ENCODE data around the gene FN3K.
A peak's percentile ranks its signal among the peaks of the same experiment; 100 is the strongest.

FN3K gene

GRCh38 chr17:82751571-82752370 is 16.4 kb downstream of the FN3K start, which contains the start of gene TBCD:
Gene TBCD, plus strand, starts transcription at chr17:82752065. Its CDS starts 129 bp downstream, at chr17:82752194.
- no peak for TF ChIP-seq CTCF (IDR thresholded peaks at IDR 0.05; ENCODE audit: low read depth, low read length)
- peak; percentile 95 for DNase-seq
- Histone ChIP-seq H3K4me1 (no peaks in the 10 kb centered on the region), H3K27me3 (no peaks in the 10 kb centered on the region), H3K4me3 (ENCODE audit: low read depth, low read length) (peak within 1 kb of the TSS; percentile 81), H3K9me3 (no peaks in the 10 kb centered on the region), H3K36me3 (no peaks in the 10 kb centered on the region; the same call in 1 of the 2 replicates)

- peak; percentile 34 for DNase-seq
- Histone ChIP-seq H3K4me1 (no peaks in the 10 kb centered on the region), H3K4me3 (ENCODE audit: low read depth, low read length) (peak overlapping the region; percentile 81), H3K9me3 (no peaks in the 10 kb centered on the region), H3K27me3 (no peaks in the 10 kb centered on the region), H3K36me3 (no peaks in the 10 kb centered on the region; the same call in 1 of the 2 replicates)
- TF ChIP-seq CTCF (IDR thresholded peaks at IDR 0.05; ENCODE audit: low read depth, low read length): no peak
Measured at GRCh38 chr17:82752371-82753200, 17.2 kb downstream of the FN3K start.

DNA sequence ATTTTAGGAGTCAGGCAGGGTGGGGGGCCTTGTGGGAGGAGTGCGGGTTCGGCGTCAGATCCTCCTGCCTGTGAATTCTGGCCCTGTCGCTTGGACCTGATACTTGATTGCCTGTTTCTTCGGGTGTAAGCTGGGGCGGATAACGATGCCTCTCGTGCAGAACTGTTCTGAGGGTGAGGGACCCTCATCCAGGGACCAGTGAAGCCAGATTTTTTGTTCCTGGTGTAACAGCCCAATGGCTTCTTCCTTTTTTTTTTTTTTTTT is 17.7 kb downstream of the FN3K start:
- Histone ChIP-seq H3K4me1 (no peaks in the 10 kb centered on the region), H3K9me3 (no peaks in the 10 kb centered on the region), H3K4me3 (ENCODE audit: low read depth, low read length) (peak overlapping the region; percentile 81), H3K27me3 (no peaks in the 10 kb centered on the region), H3K36me3 (no peaks in the 10 kb centered on the region; the same call in 1 of the 2 replicates)
- no peak for TF ChIP-seq CTCF (IDR thresholded peaks at IDR 0.05; ENCODE audit: low read depth, low read length)
- no peak for DNase-seq

DNA sequence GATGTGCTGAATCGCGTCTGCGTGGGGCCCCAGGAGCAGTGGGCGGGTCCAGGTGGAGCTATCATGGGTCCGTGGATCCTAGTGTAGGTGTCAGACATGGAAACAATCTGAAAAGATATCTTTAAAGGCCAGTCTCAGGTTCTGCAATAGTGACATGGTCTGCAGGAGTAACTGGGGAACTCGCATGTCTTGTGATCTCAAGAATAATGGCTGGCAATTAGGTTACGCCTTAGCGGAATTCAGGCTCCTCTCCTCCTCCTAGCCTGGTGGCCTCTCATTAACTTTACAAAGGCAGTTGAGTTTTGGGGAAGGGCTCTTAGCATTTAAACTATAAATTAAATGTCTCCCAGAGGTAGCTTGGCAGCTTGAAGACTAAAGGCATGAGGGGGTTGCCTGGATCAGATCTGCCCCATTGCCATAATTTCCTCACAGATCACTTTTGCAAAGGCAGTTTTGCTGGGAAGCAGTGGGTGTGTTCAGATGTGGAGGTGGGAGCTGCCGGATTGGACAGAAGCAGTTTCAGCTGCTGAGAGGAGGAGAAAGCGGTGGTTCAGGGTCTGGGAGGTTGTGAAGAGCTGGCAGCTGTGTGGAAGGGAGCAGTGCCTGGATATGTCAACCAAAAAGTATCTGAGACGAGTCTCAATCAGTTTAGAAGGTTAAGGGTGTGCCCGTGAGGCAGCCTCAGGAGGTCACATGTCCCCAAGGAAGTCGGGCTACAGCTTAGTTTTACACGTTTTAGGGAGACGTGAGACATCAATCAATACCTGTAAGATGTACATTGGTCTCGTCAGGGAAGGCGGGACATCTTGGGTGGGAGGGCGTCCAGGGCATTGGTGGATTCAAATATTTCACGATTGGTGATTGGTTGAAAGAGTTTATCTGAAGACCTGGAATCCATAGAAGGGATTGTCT is 19.1 kb downstream of the FN3K start:
- no peak for DNase-seq
- no peaks in the 10 kb centered on the region for H3K4me1 ChIP-seq
- no peaks in the 10 kb centered on the region; the same call in 1 of the 2 replicates for H3K36me3 ChIP-seq
- no peaks in the 10 kb centered on the region for H3K9me3 ChIP-seq
- no peaks in the 10 kb centered on the region for H3K27me3 ChIP-seq
- no peak overlapping the region for H3K4me3 ChIP-seq (ENCODE audit: low read depth, low read length)
- TF ChIP-seq CTCF (IDR thresholded peaks at IDR 0.05; ENCODE audit: low read depth, low read length): no peak

- no peak for DNase-seq
- H3K36me3 ChIP-seq: peaks cover 3% of the 10 kb centered on the region; the same call in 1 of the 2 replicates
- H3K4me3 ChIP-seq (ENCODE audit: low read depth, low read length): no peak overlapping the region
- no peaks in the 10 kb centered on the region for H3K27me3 ChIP-seq
- no peaks in the 10 kb centered on the region for H3K9me3 ChIP-seq
- no peak for TF ChIP-seq CTCF (IDR thresholded peaks at IDR 0.05; ENCODE audit: low read depth, low read length)
- no peaks in the 10 kb centered on the region for H3K4me1 ChIP-seq
Measured at GRCh38 chr17:82756166-82756565, 20.8 kb downstream of the FN3K start.

Measured in BE2C (cell line).